Natural killer cell treated with Interleukin-12 subunit alpha and Interleukin-12 subunit beta and Interleukin-15 and Interleukin-18, amount 100 ng/mL, for 72 hours (primary cell): ENCODE measurements around the gene INVS. TPM values are rescaled to one million over a fixed set of nuclear protein-coding genes. Genes with fewer than 3 reads are reported as not detected.
A peak's percentile ranks its signal among the peaks of the same experiment; 100 is the strongest.
"Not testable (repeated sequence)": the region's sequence is repeated elsewhere in the genome, so short reads cannot be mapped to it uniquely, and the experiment has no call there.

ENCODE experiments used
- ATAC-seq, 2 donors: fragments of 150-1000 bp; cut with Tn5 transposase in 1 of 2; sonication (Bioruptor Pico), chemical (Tn5 transposase) in 1 of 2; 2 replicates each; pipeline ENCODE4 v1.10.0; 2021
- DNase-seq: peaks from one replicate; pipeline ENCODE4 v3.0.0; 2022; ENCODE audit warnings: low spot score
- H3K27ac Mint-ChIP-seq, 2 donors: 1 replicate in 1 of 2; 2 replicates in 1 of 2; pipeline ENCODE4 v1.8.0; 2022; ENCODE audit warnings: mixed read lengths in 2 of 2, mild to moderate bottlenecking in 1 of 2, moderate library complexity in 1 of 2
- H3K27me3 Mint-ChIP-seq, 2 donors: 1 replicate in 1 of 2; 2 replicates in 1 of 2; pipeline ENCODE4 v1.8.0; 2022; ENCODE audit warnings: mixed read lengths in 2 of 2
- H3K36me3 Mint-ChIP-seq: one replicate; pipeline ENCODE4 v1.8.0; 2022; ENCODE audit warnings: mixed read lengths
- H3K4me1 Mint-ChIP-seq, 2 donors: 1 replicate in 1 of 2; 2 replicates in 1 of 2; pipeline ENCODE4 v1.8.0; 2022; ENCODE audit warnings: low read depth in 2 of 2, mixed read lengths in 2 of 2, mild to moderate bottlenecking in 1 of 2
- H3K4me3 Mint-ChIP-seq: one replicate; pipeline ENCODE4 v1.8.0; 2022; ENCODE audit warnings: mixed read lengths
- H3K9me3 Mint-ChIP-seq: 2 replicates; pipeline ENCODE4 v1.8.0; 2022; ENCODE audit warnings: mixed read lengths
- total RNA-seq, 2 donors: library from RNA; stranded (reverse); gene quantifications; one replicate each; pipeline ENCODE4 v1.2.3, GENCODE V29; 2022

Gene INVS
- total RNA-seq, 2 donors from 2014 or later = 22.1 to 32.8 TPM

DNA sequence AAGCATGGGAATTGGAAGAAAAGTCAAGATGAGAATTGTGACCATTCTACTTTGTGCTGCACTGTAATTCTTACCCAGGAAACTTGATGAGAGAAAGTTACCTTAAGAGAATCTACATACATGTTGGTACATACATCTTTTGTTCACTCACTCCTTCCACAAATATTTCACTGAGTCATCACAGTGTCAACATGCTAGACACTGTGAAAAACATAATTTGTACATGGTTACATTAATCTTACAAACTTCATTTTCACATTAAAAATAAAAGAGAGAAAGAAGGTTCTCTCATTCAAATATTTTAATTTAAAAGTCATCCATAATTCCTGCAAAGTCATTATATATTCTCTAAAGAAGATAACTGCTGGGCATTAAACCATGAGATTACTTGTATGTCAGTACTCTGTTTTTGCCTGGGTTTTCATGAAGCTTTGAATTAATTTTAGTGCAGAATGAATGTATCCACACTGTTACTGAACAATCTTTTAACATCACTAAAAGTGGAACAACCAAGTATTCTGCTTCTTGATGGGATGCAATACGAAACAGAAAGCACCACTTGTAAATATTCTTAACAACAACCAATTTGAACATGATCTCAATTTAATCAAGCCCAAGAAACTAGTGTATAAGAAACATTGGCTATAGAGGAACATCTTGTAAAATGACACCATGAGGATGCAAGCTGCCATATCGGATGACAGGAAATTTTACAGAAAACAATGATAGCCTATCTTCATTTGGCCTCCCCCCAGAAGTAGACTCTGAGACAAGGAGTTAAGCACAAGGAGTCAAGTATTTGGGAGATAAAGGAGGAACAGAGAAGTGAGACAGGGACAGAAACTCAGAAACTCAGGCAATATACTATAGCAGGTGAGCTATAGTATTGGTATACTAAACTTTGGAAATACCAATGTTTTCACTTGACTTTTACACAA lies 28.7 kb upstream of the INVS start:
- Mint-ChIP-seq H3K9me3 (no peaks in the 10 kb centered on the region), H3K27ac (no peak overlapping the region), H3K4me3 (no peak overlapping the region), H3K27me3 (no peaks in the 10 kb centered on the region), H3K36me3 (no peaks in the 10 kb centered on the region), H3K4me1 (peaks cover 27 to 34% of the 10 kb centered on the region in 2 donors)
- DNase-seq = no peak
- ATAC-seq = no peak

DNA sequence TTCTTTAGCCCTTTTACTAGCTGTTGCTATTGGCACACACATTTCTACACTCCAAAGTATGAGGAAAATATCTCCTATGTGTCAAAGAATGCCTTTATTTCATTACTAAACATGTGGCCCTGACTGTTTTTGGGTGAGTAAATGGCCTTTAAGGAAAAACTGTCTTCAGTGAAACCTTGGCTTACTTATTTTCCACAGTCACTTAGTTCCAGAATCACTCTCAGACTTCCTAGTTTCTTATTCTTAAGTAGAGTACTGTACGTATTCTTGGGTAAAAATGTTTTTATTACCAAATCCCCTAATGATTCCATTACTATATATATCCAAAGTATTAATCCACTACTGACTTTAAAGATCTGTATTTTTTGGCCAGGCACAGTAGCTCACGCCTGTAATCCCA lies 27.8 kb upstream of the INVS start:
- no peaks in the 10 kb centered on the region for H3K27me3 Mint-ChIP-seq
- H3K4me3 Mint-ChIP-seq = no peak overlapping the region
- ATAC-seq = no peak
- peaks cover 32 to 36% of the 10 kb centered on the region in 2 donors for H3K4me1 Mint-ChIP-seq
- no peaks in the 10 kb centered on the region for H3K9me3 Mint-ChIP-seq
- no peaks in the 10 kb centered on the region for H3K36me3 Mint-ChIP-seq
- no peak overlapping the region for H3K27ac Mint-ChIP-seq
- no peak for DNase-seq

DNA sequence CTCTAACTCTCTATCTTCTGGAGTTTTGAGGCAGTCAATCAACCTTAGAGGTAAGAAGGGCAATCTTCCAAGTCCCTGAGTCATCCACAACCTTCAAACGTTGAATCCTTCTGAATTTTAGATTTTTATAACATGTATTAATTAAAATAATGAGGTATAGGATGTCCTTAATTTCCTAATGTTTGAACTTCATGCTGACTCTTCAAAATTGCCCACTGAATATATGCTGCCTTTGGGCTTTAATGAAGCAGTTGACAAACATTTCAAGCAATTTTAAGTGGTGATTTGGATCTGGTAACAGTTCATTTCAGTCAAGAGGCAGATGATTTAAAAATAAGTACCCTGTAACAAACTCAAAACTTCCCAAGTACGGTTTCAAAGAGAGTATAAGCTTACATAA lies 26.2 kb upstream of the INVS start:
- H3K4me3 Mint-ChIP-seq = no peak overlapping the region
- H3K36me3 Mint-ChIP-seq = no peaks in the 10 kb centered on the region
- H3K27ac Mint-ChIP-seq = no peak overlapping the region
- peaks cover 33 to 38% of the 10 kb centered on the region in 2 donors for H3K4me1 Mint-ChIP-seq
- no peaks in the 10 kb centered on the region for H3K9me3 Mint-ChIP-seq
- no peaks in the 10 kb centered on the region for H3K27me3 Mint-ChIP-seq
- ATAC-seq (no peak), DNase-seq (no peak)

DNA sequence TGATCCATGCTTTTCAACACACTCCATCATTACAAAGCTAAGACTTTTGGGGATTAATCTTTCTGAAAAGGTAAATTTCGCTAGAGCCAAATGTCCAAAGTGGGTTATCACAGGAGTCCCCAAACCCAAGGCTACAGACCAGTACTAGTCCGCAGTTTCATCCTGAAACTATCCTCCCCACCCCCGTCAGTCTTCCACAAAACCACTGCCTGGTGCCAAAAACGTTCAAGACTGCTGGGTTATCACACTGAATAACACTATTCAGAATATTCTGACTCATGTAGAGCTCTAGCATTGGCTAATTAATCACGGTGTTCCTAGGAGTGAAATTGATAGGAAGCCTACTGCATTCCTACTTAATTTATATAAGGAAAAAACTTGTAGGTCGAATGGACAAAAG lies 24.9 kb upstream of the INVS start:
- Mint-ChIP-seq H3K27me3 (no peaks in the 10 kb centered on the region), H3K4me3 (no peak overlapping the region), H3K4me1 (peaks cover 39 to 44% of the 10 kb centered on the region in 2 donors), H3K36me3 (no peaks in the 10 kb centered on the region), H3K9me3 (no peaks in the 10 kb centered on the region), H3K27ac (no peak overlapping the region)
- DNase-seq (no peak), ATAC-seq (no peak)

DNA sequence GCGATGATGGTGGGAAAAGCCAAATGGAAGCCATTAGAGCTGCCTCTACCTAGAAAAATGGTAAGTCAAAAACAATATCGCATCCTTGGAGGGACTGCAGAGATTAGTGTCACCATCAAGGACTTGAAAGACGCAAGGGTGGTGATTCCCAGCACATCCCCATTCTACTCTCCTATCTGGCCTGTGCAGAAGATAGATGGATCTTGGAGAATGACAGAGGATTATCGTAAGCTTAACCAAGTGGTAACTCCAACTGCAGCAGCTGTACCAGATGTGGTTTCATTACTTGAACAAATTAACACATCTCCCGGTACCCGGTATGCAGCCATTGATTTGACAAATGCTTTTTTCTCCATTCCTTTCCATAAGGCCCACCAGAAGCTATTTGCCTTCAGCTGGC lies 24.1 kb upstream of the INVS start:
- Mint-ChIP-seq H3K4me3 (no peak overlapping the region), H3K27me3 (no peaks in the 10 kb centered on the region), H3K4me1 (peaks cover 39 to 49% of the 10 kb centered on the region in 2 donors), H3K36me3 (no peaks in the 10 kb centered on the region), H3K9me3 (no peaks in the 10 kb centered on the region), H3K27ac (no peak overlapping the region)
- ATAC-seq (no peak), DNase-seq (no peak)

DNA sequence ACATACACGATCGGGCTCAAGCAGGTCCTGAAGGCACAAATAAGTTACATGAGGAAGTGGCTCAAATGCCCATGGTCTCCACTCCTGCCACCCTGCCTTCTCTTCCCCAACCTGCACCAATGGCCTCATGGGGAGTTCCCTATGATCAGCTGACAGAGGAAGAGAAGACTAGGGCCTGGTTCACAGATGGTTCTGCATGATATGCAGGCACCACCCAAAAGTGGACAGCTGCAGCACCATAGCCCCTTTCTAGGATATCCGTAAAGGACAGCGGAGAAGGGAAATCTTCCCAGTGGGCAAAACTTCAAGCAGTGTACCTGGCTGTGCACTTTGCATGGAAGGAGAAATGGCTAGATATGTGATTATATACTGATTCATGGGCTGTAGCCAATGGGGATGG lies 22.8 kb upstream of the INVS start:
- DNase-seq, H3K27ac Mint-ChIP-seq, H3K9me3 Mint-ChIP-seq, H3K27me3 Mint-ChIP-seq, ATAC-seq, H3K36me3 Mint-ChIP-seq, H3K4me3 Mint-ChIP-seq: not testable (repeated sequence)
- H3K4me1 Mint-ChIP-seq = peaks cover 39 to 50% of the 10 kb centered on the region in 2 donors

DNA sequence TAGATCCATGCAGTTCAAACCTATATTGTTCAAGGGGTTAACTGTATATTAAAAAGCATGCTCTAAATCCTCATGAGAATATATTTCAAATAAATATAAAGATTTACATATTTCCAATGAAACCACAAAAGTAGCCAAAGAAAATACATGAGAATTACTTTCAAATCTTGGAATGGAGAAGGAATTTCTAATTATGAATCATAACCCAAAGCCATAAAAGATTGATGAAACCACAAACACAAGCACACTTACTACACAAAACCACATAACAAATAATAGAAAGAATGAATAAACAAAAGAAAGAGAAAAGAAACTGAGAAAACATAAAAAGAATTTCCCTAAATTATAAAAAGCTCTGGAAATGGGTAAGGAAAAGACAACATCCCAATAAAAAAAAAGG lies 16.3 kb upstream of the INVS start:
- ATAC-seq (no peak), DNase-seq (no peak)
- peaks cover 54 to 73% of the 10 kb centered on the region in 2 donors for H3K4me1 Mint-ChIP-seq
- H3K36me3 Mint-ChIP-seq = no peaks in the 10 kb centered on the region
- H3K27me3 Mint-ChIP-seq = no peaks in the 10 kb centered on the region
- peak overlapping the region; percentile 54 for H3K4me3 Mint-ChIP-seq
- no peaks in the 10 kb centered on the region for H3K9me3 Mint-ChIP-seq
- no peak overlapping the region for H3K27ac Mint-ChIP-seq

DNA sequence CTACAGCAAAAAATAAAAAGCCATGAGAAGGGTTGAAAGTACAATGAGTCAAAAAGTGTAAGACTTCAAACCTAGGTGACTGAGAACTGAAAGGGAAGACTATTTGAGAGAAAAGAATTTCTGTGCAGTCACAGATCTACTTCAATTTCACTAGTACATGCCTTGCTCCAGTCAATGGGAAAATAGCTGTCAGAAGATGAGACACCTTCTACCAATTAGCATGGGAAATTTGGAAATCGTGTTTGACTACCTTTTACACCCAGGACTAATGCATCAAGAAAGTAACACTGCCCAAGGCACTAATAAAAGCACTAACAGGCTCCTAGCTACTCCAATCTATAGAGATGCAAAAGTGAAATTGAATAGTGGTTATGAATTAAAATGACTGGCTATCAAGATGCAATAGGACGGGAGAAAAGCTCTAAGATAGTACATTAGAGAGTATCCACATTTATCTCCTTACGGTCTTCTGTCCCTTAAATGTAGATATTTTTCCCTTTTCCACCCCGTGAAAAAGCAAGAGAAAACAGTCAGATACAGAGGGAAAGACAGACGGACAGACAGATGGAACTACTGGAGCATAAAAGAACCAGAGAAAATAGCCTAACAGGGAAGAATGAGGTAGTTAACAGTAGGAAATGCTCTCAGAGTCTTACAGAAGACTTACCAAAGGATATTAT lies 15.5 kb upstream of the INVS start:
- ATAC-seq = peak in 1 of 2 donors; percentile 60
- peaks cover 58 to 79% of the 10 kb centered on the region in 2 donors for H3K4me1 Mint-ChIP-seq

DNA sequence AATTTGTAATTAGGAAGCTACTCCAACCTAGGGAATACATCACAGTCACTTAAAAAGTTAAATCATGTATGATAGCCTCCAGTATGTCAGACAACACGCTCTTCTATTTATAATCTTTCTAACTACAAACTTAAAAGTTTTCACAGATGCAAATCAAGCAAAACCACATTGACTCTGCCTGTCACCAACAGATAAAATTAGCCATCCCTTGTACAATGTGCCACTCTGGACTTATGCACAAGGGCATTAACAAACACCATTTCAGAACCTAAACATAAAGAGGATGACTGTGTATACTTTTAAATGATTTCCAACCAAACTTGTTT lies 15.0 kb upstream of the INVS start:
- peak overlapping the region; percentile 54 for H3K4me3 Mint-ChIP-seq
- DNase-seq = no peak
- peaks cover 59 to 80% of the 10 kb centered on the region in 2 donors for H3K4me1 Mint-ChIP-seq
- H3K9me3 Mint-ChIP-seq = no peaks in the 10 kb centered on the region
- no peaks in the 10 kb centered on the region for H3K27me3 Mint-ChIP-seq
- peak overlapping the region; percentile 12 to 24 for H3K27ac Mint-ChIP-seq
- ATAC-seq = peak; percentile 45 to 70
- H3K36me3 Mint-ChIP-seq = no peaks in the 10 kb centered on the region

More for the DNA sequence above, 15.5 kb upstream of the INVS start:
- no peaks in the 10 kb centered on the region for H3K27me3 Mint-ChIP-seq
- peak overlapping the region; percentile 54 for H3K4me3 Mint-ChIP-seq
- H3K36me3 Mint-ChIP-seq = no peaks in the 10 kb centered on the region
- H3K27ac Mint-ChIP-seq = peak overlapping the region; percentile 12 to 24
- no peaks in the 10 kb centered on the region for H3K9me3 Mint-ChIP-seq
- no peak for DNase-seq

DNA sequence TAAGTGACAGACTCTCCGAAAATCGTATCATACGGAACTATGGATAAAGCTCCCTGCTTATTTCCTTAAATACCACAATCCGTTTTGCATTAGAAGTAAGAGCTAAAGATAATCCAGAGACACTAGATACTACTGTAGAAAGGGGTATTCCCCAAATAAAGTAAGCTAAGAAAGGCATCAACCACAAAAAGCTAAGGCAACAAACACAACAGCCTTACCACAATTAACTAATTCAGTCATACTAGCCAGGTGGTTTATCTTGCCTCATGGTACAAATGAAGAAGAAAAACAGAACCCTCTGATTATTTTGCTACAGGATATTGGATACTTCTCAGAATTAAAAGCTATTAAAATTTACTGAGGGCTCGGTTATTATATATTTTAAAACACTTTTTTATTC lies 14.3 kb upstream of the INVS start:
- ATAC-seq (peak; percentile 86 to 89), DNase-seq (no peak)
- Mint-ChIP-seq H3K4me3 (peak overlapping the region; percentile 54), H3K27me3 (no peaks in the 10 kb centered on the region), H3K27ac (peak overlapping the region in 1 of 2 donors; percentile 55), H3K4me1 (peaks cover 60 to 76% of the 10 kb centered on the region in 2 donors), H3K36me3 (no peaks in the 10 kb centered on the region), H3K9me3 (no peaks in the 10 kb centered on the region)

DNA sequence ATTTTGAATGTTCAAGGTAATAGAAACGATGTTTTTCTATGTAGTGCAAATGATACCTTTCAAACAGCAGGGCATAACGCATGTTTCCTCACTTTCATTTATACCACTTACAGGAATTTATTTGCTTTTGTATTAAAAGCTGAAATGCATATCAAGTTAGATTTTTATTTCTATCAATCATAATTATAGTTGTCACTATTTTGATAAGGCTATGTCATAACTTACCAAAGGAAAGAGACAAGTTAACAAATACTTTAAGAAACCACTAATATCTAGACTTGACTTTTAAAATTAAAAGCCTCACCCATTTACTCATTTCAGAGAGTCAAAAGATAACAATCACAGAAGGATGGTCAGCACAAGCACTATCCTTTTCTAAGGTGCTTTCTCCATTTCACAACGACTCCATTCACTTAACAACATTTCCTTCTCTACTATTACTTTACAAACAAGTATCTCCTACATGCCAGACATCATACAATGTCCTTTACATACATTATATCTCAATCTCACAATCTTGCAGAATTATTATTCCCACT lies 12.9 kb upstream of the INVS start:
- no peaks in the 10 kb centered on the region for H3K27me3 Mint-ChIP-seq
- peak overlapping the region; percentile 2 for H3K4me3 Mint-ChIP-seq
- ATAC-seq (no peak), DNase-seq (no peak)
- no peaks in the 10 kb centered on the region for H3K36me3 Mint-ChIP-seq
- no peaks in the 10 kb centered on the region for H3K9me3 Mint-ChIP-seq
- peaks cover 58 to 71% of the 10 kb centered on the region in 2 donors for H3K4me1 Mint-ChIP-seq
- peak overlapping the region in 1 of 2 donors; percentile 74 for H3K27ac Mint-ChIP-seq

DNA sequence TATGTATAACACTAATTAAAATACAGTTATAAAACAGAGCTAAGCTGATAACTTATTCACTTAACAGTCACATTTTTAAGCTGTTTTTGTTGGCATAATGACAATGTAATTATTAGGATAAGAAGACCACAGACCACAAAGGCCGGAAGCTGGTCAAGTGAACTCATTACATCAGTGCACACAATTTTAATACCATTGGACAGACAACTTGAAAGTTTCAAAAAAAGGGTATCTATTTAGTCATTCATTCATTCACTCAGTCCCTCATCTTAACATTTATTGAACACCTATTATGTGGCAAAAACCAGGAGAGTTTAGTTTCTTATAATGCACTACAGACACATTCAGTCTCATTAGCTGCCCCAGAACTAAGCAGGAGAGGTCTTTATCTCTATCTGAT lies 11.8 kb upstream of the INVS start:
- Mint-ChIP-seq H3K27ac (peak overlapping the region; percentile 74 to 81), H3K4me1 (peaks cover 65 to 73% of the 10 kb centered on the region in 2 donors), H3K36me3 (no peaks in the 10 kb centered on the region), H3K9me3 (no peaks in the 10 kb centered on the region), H3K27me3 (no peaks in the 10 kb centered on the region), H3K4me3 (peak overlapping the region; percentile 89)
- ATAC-seq = no peak
- DNase-seq = no peak

DNA sequence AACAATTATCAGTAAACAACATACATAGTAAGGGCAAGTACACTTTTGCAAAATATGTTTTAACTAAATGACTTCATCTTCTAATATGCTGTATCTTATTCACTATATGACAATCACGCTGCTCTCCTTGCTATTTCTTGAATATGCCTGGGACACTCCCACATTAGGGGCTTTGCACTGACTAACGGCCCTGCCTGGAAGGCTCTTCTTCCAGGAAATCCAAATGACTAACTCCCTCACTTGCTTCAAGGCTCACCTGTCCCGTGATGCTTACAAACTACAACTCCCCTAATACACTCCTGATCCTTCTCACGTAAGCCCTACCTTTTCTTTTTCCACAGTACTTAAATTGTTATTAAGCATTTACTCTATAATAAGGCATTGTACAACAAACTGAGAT lies 10.8 kb upstream of the INVS start:
- Mint-ChIP-seq H3K27me3 (no peaks in the 10 kb centered on the region), H3K4me1 (peaks cover 61 to 71% of the 10 kb centered on the region in 2 donors), H3K27ac (peak overlapping the region; percentile 74 to 81), H3K4me3 (peak overlapping the region; percentile 89), H3K36me3 (no peaks in the 10 kb centered on the region), H3K9me3 (no peaks in the 10 kb centered on the region)
- ATAC-seq (peak; percentile 37 to 41), DNase-seq (no peak)

DNA sequence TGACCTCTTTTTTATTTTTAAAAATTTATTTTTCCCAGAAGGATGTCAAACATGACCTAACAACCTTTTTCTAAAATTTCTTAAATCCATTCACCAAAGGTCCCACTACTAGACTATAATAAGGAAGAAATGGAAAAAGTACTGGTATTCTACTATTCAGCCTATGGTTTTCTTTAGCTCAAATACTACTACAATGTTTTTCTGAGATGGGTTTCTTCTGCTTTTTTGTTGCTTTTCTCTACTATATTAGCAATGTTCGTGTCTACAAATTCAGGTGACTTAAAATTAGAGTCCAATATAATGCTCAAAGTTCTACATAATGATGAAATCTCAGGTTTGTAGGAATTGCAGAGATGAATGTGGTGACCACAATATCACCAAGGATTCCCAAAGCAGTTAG lies 8.2 kb upstream of the INVS start:
- ATAC-seq (no peak), DNase-seq (no peak)
- no peaks in the 10 kb centered on the region for H3K36me3 Mint-ChIP-seq
- H3K4me3 Mint-ChIP-seq = no peak overlapping the region
- H3K27me3 Mint-ChIP-seq = no peaks in the 10 kb centered on the region
- H3K4me1 Mint-ChIP-seq = peaks cover 52 to 67% of the 10 kb centered on the region in 2 donors
- no peaks in the 10 kb centered on the region for H3K9me3 Mint-ChIP-seq
- peak overlapping the region in 1 of 2 donors; percentile 11 for H3K27ac Mint-ChIP-seq
